ENCODE measurements around the gene SLC6A6.

Gene SLC6A6

DNA sequence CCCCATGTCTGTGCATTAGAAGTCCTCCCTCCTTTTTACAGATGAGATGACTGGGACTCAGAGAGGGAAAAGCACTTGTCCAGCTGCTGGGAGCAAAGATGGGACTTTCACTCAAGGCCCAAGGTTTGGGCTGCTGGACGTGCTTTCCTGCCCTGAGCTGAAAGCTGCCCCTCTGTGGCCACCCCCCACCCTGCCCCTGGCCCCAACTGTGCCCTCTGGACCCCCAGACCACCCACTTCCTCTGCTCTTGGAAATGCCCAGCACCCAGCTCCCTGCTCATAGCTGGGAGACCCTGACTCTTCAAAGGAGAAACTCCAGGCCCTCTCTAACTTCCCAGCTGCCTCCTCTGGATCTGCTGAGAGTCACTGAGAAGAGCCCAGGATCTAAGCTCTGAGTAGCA, 117.0 kb downstream of the SLC6A6 start:
- TF ChIP-seq GATA3 (IDR thresholded peaks at IDR 0.05; ENCODE audit: low read depth, low read length), result no peak

DNA sequence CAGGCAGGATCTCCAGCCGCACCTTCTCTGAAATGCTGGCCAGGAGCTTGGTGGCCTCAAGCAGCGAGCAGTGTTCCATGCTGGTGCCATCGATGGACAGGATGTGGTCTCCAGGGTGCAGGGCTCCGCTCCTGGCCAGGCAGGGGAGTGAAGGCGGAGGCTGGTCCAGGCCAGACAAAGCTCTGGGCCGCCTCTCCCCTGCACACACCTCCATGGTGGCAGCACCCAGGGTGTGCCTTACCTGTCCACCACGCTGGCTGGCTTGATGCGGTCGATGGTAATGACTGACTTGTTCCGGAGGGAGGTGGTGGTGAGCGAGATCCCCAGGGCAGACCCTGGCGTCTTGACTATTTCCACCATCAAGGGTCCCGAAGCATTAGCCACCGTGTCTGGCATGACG, 117.7 kb downstream of the SLC6A6 start:
- TF ChIP-seq GATA3 (IDR thresholded peaks at IDR 0.05; ENCODE audit: low read depth, low read length), result no peak
- no peak for TF ChIP-seq GATA2 (IDR thresholded peaks at IDR 0.05; ENCODE audit: low read depth, low read length)

DNA sequence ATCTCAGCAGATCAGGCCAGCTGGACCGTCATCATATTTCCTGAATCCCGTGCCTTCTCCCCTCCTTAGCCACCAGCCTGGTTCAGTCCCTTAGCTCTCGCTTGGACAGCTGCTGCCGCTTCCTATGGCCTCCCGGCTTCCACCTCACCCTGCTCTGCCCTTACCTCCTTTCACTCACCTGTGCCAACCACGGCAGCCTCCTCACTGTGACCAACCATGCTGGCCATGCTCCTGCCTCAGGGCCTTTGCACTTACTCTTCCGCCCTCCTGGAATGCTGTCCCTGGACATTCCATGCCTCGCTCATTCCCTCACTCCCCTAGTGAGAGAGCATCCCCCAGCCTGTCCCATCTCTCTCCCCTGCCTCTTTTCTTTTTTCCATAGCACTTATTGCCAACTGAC, 118.6 kb downstream of the SLC6A6 start:
- TF ChIP-seq GATA3 (IDR thresholded peaks at IDR 0.05; ENCODE audit: low read depth, low read length) (no peak), GATA2 (IDR thresholded peaks at IDR 0.05; ENCODE audit: low read depth, low read length) (no peak)

- TF ChIP-seq GATA3 (IDR thresholded peaks at IDR 0.05; ENCODE audit: low read depth, low read length) (no peak), GATA2 (IDR thresholded peaks at IDR 0.05; ENCODE audit: low read depth, low read length) (no peak)
These were observed 119.2 kb downstream of the SLC6A6 start for GRCh38 chr3:14521611-14522010.

DNA sequence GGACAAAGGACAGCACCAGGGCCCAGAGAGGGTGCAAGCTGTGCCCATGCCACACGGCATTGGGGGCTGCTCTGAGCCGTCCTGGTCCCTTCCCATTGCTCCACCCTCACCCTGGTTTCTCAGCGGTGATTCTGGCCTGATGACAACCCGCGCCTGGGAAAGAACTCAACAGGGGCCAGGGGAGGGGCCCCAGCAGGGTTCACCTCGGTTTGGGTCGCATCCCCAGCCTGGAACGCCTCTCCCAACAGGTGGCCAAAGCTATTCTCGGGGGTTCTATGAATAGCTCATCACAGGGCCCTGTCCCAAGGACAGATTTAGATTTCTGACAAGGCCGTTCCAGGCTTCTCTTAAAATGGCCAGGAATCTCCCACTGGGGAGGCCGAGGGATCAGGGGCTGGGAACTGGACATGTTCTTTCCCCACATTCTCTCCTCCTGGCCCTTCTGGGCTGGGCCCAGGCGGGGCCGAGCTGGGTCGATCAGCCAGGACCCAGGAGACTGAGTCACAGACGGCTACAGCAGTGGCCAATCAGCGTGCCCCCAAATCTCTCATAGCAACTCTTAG, 119.8 kb downstream of the SLC6A6 start:
- TF ChIP-seq GATA3 (IDR thresholded peaks at IDR 0.05; ENCODE audit: low read depth, low read length) (no peak), GATA2 (IDR thresholded peaks at IDR 0.05; ENCODE audit: low read depth, low read length) (no peak)

DNA sequence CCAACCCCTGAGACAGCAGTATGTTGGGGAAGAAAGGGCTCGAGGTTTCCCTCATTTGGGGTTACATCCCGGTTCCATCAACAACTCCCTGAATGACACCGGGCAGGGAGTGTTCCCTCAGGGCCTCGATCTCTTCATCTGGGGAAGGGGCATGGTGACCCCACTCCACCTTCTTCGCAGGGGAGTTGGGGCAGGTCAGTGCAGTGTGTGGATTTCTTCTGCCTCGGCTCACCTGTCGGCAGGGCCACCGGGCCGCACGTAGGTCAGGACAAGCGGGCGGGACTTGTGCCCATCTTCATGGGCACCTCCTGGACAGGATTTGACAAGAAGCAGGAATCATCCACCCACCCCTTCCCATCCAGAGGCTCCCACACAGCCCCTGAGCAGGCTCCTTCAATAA, 120.4 kb downstream of the SLC6A6 start:
- TF ChIP-seq GATA3 (IDR thresholded peaks at IDR 0.05; ENCODE audit: low read depth, low read length) (no peak), GATA2 (IDR thresholded peaks at IDR 0.05; ENCODE audit: low read depth, low read length) (no peak)

GRCh38 chr3:14523792-14524191, 121.4 kb downstream of the SLC6A6 start:
- TF ChIP-seq GATA3 (IDR thresholded peaks at IDR 0.05; ENCODE audit: low read depth, low read length) (no peak), GATA2 (IDR thresholded peaks at IDR 0.05; ENCODE audit: low read depth, low read length) (no peak)

- TF ChIP-seq GATA3 (IDR thresholded peaks at IDR 0.05; ENCODE audit: low read depth, low read length) (no peak), GATA2 (IDR thresholded peaks at IDR 0.05; ENCODE audit: low read depth, low read length) (no peak)
These were observed 121.9 kb downstream of the SLC6A6 start for GRCh38 chr3:14524311-14524711.

DNA sequence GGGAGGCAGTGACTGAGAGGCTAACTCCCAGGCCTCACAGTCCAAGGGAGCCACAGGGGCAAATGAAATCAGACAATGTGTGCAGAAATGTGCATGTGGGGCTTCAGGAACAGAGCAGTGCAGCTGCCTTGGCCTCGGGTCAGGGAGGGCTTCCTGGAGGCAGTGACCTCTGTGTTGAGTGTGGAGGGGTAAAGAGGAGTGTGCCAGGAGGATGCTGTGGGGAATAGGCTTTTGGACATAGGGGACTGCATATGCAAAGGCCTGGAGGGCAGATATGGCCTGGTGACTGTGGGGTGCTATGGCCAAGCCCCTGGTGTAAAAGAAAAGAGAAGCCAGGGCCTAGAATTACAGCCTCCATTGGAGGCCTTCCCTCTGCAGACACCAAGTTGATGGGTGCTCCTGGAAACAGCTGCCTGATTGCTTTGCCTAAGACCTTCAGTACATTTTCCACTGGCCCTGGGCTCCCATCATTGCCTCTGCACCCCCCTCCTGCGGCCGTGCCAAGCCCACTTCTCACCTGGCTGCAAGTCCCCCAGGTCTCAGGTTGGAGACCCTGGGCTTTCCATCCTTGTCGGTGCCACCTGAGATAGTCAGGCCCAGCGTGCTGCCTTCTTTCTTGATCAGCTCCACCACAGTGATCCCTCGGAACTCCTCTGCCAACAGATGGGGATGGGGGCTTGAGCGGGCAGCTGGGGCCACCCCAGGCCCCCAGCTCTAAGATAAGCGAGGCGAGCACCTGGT, 122.7 kb downstream of the SLC6A6 start:
- TF ChIP-seq GATA2 (IDR thresholded peaks at IDR 0.05; ENCODE audit: low read depth, low read length) (no peak), GATA3 (IDR thresholded peaks at IDR 0.05; ENCODE audit: low read depth, low read length) (no peak)

- TF ChIP-seq GATA3 (IDR thresholded peaks at IDR 0.05; ENCODE audit: low read depth, low read length) (no peak), GATA2 (IDR thresholded peaks at IDR 0.05; ENCODE audit: low read depth, low read length) (no peak)
These were observed 123.6 kb downstream of the SLC6A6 start for GRCh38 chr3:14525685-14526631.

GRCh38 chr3:14528081-14528480, 125.7 kb downstream of the SLC6A6 start:
- TF ChIP-seq GATA3 (IDR thresholded peaks at IDR 0.05; ENCODE audit: low read depth, low read length), result no peak
- TF ChIP-seq GATA2 (IDR thresholded peaks at IDR 0.05; ENCODE audit: low read depth, low read length), result no peak

DNA sequence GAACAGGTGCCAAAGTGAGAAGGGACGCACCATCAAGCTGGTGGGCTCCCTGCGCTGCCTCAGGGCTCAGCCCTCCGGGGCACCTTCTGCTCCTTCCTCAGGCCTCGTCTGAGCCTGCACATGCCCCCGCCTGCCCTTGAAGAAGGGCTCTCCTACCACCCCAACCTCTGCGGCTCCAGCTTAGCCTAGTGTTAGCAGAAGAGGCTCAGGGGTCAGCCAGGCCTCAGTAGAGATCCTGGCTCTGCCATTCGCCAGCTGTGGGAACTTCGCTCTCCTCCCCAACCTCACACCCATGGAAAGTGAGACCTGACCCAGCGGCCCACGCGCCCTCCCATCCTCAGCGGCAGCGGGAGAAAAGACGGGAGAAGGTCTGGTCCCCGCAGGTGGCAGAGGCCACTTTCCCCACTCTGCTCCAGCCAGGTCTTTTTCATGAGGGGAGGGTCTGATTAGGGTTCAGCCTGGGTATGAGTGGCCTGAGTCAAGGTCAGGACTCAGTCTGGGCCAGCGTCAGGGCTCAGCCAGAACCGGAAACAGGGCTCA, 129.5 kb downstream of the SLC6A6 start:
- TF ChIP-seq GATA3 (IDR thresholded peaks at IDR 0.05; ENCODE audit: low read depth, low read length), result no peak
- no peak for TF ChIP-seq GATA2 (IDR thresholded peaks at IDR 0.05; ENCODE audit: low read depth, low read length)

DNA sequence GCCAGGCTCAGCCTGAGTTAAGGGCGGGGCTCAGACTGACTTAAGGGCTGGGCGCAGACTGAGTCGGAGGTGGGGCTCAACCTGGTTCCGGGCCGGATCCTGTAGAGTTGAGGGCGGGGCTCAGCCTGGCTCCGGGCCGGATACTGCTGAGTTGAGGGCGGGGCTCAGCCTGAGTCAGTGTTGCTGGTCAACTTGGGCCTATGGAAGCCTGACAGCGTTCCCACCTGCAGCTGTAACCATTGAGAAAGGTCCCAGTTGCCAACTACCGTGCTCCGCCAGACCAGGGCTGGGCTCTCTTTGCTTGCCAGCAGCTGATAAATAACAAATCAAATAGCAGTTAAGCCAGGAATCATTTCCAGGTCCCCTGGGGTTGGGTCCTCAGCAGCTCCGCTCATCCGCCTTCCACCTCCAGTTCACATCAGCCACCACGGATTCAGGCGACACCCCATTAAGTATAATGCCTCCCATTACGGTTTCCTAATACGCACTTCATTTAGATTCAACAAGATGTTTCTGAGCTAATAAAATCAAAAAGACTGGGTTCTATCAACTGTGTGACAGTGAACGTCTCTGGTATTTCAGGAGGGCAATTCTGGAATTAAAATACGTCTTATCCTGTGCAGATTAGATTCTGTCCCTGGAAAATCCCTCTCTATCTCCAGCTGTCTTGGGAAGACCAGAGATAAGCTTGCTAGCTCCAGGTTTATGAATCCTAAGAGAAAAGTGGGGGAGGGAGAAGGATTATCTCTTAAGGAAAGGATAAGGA, 130.5 kb downstream of the SLC6A6 start:
- TF ChIP-seq GATA3 (IDR thresholded peaks at IDR 0.05; ENCODE audit: low read depth, low read length) (no peak), GATA2 (IDR thresholded peaks at IDR 0.05; ENCODE audit: low read depth, low read length) (no peak)

All from SH-SY5Y (cell line).